ENCODE measurements around the gene IFRD2. TPM values are rescaled to one million over a fixed set of nuclear protein-coding genes. Genes with fewer than 3 reads are reported as not detected.

IFRD2 gene
- total RNA-seq, 1 experiment from 2014 or later, result 111 TPM

GRCh38 chr3:50269977-50270413 is 22.2 kb downstream of the IFRD2 start:
- BruUV-seq (replicated peaks), result no TSS peak
- TF ChIP-seq TCF7L2 (IDR thresholded peaks at IDR 0.05; ENCODE audit: low read depth, low read length) (no peak), SIN3A (IDR thresholded peaks at IDR 0.05; ENCODE audit: borderline replicate concordance, insufficient read depth, low read depth, low read length) (no peak), CTCF (IDR thresholded peaks at IDR 0.05) (no peak), REST (IDR thresholded peaks at IDR 0.05; ENCODE audit: insufficient read depth in 1 of 2, low read depth in 2 of 2, low read length in 1 of 2) (no peak), POLR2AphosphoS5 (IDR thresholded peaks at IDR 0.05; ENCODE audit: low read depth, low read length) (no peak)
- ChIA-PET CTCF (interaction anchor here (0.6 kb wide), 1 partner anchor 43 kb away, joined by 5 read pairs; no protein-coding TSS in a partner anchor), POLR2A (no interaction called here)
- no peaks in the 10 kb centered on the region for H3K36me3 ChIP-seq (ENCODE audit: control insufficient read depth, insufficient read depth, low read length)
- H3K4me3 ChIP-seq (ENCODE audit: low read depth in 2 of 2, low read length in 2 of 2), result no peak overlapping the region
- in situ Hi-C loops (cut with HindIII; ENCODE audit: low pct_unique_long_range_greater_than_20kb, low sequenced_read_pairs) (no loop called here), intact Hi-C loops (cut with micrococcal nuclease; ENCODE audit: unreplicated experiment) (loop anchor here (10.0 kb wide), 1 partner anchor 75 kb away; the partner anchor contains the start of gene GNAT1)
- peaks cover 8% of the 10 kb centered on the region for H3K4me1 ChIP-seq (ENCODE audit: control insufficient read depth, insufficient read depth, low read length)
- no peak for DNase-seq (ENCODE audit: low read depth, low spot score)
- no peak for ATAC-seq
- H3K9me3 ChIP-seq (ENCODE audit: control insufficient read depth, insufficient read depth, low read depth, low read length), result no peaks in the 10 kb centered on the region
- H3K27me3 ChIP-seq (ENCODE audit: control insufficient read depth, insufficient read depth, low read length), result no peaks in the 10 kb centered on the region
- H3K27ac ChIP-seq (ENCODE audit: low read length), result no peak overlapping the region

GRCh38 chr3:50269460-50269859 is 22.8 kb downstream of the IFRD2 start:
- CTCF ChIA-PET, result no interaction called here
- in situ Hi-C loops (cut with HindIII; ENCODE audit: low pct_unique_long_range_greater_than_20kb, low sequenced_read_pairs), result no loop called here
- POLR2A ChIA-PET, result no interaction called here

More at GRCh38 chr3:50269460-50269859, 22.8 kb downstream of the IFRD2 start:
- Histone ChIP-seq H3K27ac (ENCODE audit: low read length) (no peak overlapping the region), H3K9me3 (ENCODE audit: control insufficient read depth, insufficient read depth, low read depth, low read length) (no peaks in the 10 kb centered on the region), H3K4me3 (ENCODE audit: low read depth in 2 of 2, low read length in 2 of 2) (no peak overlapping the region), H3K36me3 (ENCODE audit: control insufficient read depth, insufficient read depth, low read length) (no peaks in the 10 kb centered on the region), H3K27me3 (ENCODE audit: control insufficient read depth, insufficient read depth, low read length) (no peaks in the 10 kb centered on the region), H3K4me1 (ENCODE audit: control insufficient read depth, insufficient read depth, low read length) (peaks cover 8% of the 10 kb centered on the region)
- DNase-seq (ENCODE audit: low read depth, low spot score), result no peak
- ATAC-seq, result no peak
- no TSS peak for BruUV-seq (replicated peaks)
- no peak for TF ChIP-seq CTCF (IDR thresholded peaks at IDR 0.05)
- TF ChIP-seq TCF7L2 (IDR thresholded peaks at IDR 0.05; ENCODE audit: low read depth, low read length), result no peak
- no peak for TF ChIP-seq SIN3A (IDR thresholded peaks at IDR 0.05; ENCODE audit: borderline replicate concordance, insufficient read depth, low read depth, low read length)
- TF ChIP-seq POLR2AphosphoS5 (IDR thresholded peaks at IDR 0.05; ENCODE audit: low read depth, low read length), result no peak
- no peak for TF ChIP-seq REST (IDR thresholded peaks at IDR 0.05; ENCODE audit: insufficient read depth in 1 of 2, low read depth in 2 of 2, low read length in 1 of 2)
- intact Hi-C loops (cut with micrococcal nuclease; ENCODE audit: unreplicated experiment), result loop anchor here (10.0 kb wide), 1 partner anchor 75 kb away; the partner anchor contains the start of gene GNAT1

Data from Panc1 (cell line).